Astrocyte of the hippocampus (primary cell): ENCODE data around the gene CEP20.
"Not testable (repeated sequence)": the region's sequence is repeated elsewhere in the genome, so short reads cannot be mapped to it uniquely, and the experiment has no call there.

Experiments used
- DNase-seq: peaks from one replicate; pipeline ENCODE4 v3.0.0; 2011; ENCODE audit warnings: low read depth, low spot score

The CEP20 gene, protein sequence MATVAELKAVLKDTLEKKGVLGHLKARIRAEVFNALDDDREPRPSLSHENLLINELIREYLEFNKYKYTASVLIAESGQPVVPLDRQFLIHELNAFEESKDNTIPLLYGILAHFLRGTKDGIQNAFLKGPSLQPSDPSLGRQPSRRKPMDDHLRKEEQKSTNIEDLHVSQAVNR

DNA sequence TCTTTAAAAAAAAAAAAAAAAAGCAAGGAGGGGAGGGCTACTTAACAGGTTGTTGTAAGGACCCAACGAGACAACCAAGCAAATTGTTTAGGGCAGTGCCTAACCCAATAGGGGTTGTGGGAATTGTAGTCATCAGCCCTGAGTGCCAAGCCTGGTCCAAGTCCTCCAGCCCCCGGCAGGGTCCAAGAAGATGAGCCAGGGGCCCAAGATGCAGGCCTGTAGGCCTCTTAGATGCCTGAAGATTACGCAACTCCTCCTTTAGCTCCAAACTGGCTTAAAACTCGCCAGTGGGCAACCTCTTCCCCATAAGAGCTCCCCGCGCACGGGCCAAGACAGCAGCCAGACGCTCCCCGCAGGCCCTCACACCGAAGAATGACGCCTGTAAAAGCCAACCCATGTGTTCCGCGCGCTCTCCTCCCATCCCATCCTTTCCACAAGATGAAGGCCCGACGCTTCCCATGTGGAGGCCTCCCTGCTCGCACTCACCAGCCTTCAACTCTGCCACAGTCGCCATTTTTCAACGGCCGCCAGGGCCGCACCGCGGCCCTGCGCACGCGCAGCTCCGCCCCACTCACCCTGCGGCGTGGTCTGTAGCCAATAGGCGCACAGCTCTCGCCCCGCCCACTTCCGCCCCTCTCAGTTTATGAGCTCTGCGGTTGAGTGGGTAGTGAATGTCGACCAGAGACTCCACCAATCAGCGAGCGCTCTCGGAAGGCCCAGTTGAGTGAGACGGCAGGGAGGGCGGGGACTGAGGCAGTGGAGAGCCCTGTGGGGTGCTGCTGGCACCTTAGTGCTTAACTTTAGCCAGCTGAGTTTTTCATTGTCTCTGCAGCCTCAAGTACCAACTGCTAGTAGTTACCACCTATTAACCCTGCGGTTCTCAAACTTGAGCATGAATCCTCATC, at the start of gene CEP20:
TSS of gene CEP20 (minus strand) at position 532 of the 905 bp plus-strand sequence. CDS start at position 514, 18 bp downstream.
- DNase-seq = peak; percentile 100

DNA sequence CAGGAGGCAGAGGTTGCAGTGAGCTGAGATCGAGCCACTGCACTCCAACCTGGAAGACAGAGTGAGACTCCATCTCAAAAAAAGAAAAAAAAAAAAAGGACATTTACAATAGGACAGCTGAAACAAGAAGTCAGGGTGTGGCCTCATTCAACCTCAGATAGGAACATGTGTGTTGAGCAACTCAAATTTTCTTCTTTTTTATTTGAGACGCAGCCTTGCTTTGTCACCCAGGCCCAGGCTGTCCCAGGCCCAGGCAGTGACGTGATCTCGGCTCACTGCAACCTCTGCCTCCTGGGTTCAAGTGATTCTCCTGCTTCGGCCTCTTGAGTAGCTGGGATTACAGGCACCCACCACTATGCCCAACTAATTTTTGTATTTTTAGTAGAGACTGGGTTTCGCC, 48.4 kb upstream of the CEP20 start:
- DNase-seq = not testable (repeated sequence)

DNA sequence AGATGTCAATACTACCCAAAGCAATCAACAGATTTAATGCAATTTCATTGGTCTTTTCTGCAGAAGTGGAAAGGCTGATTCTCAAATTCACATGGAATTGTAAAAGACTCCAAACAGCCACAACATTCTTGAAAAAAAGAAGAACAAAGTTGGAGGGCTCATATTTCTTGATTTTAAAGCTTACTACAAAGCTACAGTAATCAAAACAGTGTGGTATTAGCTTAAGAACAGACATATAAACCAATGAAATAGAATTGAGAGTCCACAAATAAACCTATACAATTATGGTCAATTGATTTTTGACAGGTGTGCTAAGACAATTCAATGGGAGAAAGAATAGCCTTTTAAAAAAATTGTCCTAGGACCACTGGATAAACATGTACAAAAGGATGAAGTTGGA, 46.6 kb upstream of the CEP20 start:
- no peak for DNase-seq

DNA sequence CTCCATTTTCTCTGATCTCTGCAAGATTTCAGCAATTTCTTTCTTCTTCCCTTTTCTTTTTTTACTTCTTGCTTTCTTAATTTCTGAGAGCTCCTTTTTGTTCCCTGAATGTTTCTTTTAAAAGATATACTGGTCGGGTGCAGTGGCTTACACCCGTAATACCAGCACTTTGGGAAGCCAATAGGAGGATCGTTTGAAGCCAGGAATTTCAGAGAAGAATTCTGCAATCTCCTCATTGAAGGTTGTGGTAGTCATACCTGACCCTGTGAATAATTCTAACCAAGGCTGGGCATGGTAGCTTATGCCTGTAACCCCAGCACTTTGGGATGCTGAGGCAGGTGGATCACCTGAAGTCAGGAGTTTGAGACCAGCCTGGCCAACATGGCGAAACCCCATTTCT, 45.4 kb upstream of the CEP20 start:
- DNase-seq = no peak

DNA sequence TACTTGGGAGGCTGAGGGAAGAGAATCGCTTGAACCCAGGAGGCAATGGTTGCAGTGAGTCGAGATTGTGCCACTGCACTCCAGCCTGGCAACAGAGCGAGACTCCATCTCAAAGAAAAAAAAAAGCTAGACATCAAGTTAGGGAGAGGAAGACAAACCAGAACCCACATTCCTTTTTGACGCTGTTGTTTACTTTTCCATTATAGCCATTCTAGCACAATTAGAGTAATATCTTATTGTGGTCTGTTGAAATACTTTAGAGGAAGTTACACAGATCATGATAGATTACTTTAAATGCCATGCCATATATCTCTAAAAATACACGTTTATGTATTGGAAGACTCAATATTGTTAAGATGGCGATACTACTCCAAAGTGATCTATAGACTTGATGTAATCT, 44.5 kb upstream of the CEP20 start:
- DNase-seq = no peak

DNA sequence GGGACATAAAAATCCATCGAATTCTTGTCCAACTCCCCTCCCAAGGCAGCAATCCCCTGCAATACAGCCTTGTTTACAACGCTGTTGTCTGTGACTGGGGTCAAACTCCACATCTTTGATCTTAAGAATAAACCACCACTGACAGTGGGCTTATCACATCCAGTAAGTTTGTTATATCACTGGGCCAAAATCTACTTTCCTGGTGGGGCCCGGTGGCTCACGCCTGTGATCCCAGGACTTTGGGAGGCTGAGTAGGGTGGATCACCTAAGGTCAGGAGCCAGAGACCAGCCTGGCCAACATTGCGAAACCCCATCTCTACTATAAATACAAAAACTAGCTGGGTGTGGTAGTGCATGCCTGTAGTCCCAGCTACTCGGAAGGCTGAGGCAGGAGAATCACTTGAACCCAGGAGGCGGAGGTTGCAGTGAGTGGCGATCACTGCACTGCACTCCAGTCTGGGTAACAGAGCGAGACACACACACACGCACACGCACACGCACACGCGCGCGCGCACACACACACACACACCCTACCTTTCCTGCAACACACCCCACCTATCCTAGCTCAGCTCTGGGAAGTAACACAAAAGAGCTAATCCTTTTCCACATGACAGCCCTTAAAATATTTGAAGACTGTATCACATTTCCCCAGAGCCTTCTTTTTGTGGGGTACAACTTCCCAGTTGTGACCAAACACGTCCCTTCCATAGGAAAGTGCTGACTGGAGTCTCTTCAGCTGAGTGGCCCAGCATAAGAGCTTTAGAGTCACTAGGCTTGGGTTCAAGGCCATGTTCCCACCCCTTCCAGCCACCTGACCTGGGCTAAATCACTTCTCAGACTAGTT, 40.1 kb upstream of the CEP20 start:
- no peak for DNase-seq

DNA sequence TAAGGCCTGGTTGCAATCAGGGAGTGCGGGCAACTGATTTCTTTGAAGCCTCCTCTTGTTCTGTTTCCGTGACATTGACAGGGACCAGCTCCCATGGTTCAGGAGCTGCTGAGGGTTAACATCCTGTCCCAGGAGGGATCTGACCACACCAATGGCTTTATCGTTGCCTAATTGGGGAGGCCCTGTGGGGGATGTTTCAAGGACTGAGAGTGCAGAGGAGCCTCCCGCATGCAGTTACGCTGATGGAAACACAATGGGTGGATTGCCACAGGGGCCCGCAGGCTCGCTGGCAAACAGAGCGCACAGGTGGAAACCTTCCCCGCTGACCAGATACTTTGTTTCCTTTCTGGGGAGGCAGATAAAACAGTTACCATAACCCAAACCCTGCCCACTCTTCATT, 37.2 kb upstream of the CEP20 start:
- DNase-seq = no peak

DNA sequence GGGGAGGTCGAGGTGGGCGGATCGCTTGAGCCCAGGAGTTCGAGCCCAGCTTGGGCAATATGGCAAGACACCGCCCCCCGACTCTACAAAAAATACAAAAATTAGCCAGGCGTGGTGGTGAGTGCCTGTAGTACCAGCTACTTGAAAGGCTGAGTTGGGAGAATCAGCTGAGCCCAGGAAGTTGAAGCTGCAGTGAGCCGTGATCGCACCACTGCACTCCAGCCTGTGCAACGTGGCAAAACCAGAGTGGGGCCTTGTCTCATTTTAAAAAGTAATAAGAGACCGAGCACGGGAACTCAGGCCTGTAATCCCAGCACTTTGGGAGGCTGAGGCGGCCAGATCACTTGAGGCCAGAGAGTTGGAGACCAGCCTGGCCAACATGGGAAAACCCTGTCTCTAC, 36.6 kb upstream of the CEP20 start:
- no peak for DNase-seq

DNA sequence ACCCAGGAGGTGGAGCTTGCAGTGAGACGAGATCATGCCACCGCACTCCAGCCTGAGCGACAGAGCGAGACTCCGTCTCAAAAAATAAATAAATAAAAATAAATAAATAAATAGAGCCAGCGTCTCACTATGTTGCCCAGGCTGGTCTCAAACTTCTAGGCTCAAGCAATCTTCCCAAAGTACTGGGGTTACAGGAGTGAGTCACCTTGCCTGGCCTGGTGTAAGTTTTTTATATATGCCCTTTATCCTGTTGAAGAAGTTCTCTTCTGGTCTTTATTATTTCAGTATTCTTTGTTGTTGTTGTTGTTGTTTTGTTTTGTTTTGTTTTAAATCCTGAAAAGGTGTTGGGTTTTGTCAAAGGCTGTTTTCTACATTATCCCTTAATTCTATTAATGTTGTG, 30.9 kb upstream of the CEP20 start:
- no peak for DNase-seq

DNA sequence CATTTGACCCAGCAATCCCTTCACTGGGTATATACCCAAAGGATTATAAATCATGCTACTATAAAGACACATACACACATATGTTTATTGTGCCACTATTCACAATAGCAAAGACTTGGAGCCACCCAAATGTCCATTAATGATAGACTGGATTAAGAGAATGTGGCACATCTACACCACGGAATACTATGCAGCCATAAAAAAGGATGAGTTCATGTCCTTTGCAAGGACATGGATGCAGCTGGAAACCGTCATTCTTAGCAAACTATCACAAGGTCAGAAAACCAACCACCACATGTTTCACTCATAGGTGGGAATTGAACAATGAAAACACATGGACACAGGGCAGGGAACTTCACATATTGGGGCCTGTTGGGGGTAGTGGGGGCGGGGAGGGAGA, 29.9 kb upstream of the CEP20 start:
- not testable (repeated sequence) for DNase-seq

DNA sequence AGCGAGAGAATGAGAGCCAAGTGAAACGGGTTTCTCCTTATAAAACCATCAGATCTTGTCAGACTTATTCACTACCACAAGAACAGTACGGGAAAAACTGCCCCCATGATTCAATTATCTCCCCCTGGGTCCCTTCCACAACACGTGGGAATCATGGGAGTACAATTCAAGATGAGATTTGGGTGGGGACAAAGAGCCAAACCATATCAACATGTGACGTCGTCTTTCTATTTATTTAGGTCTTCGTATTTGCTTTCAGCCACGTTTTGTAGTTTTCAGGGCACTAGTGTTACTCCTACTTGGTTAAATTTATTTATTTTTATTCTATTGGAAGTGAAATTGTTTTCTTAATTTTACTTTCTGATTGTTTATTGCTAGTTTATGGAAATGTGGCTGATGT, 27.9 kb upstream of the CEP20 start:
- DNase-seq = no peak

DNA sequence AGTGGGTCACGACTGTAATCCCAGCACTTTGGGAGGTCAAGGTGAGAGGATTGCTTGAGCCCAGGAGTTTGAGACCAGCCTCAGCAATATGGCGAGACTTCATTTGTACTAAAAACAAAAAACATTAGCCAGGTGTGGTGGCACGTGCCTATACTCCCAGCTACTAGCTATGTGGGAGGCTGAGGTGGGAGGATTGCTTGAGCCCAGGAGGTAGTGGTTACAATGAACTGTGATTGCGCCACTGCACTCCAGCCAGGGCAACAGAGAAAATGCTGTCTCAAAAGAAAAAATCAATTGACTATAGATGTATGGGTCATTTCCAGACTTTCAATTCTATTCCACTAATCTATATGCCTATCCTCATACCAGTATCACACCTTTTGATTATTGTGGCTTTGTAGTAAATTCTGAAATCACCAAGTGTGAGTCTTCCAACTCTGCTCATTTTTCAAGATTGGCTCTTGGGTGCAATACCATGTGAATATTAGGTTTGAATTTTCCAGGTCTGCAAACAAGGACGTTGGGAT, 27.2 kb upstream of the CEP20 start:
- DNase-seq = no peak

DNA sequence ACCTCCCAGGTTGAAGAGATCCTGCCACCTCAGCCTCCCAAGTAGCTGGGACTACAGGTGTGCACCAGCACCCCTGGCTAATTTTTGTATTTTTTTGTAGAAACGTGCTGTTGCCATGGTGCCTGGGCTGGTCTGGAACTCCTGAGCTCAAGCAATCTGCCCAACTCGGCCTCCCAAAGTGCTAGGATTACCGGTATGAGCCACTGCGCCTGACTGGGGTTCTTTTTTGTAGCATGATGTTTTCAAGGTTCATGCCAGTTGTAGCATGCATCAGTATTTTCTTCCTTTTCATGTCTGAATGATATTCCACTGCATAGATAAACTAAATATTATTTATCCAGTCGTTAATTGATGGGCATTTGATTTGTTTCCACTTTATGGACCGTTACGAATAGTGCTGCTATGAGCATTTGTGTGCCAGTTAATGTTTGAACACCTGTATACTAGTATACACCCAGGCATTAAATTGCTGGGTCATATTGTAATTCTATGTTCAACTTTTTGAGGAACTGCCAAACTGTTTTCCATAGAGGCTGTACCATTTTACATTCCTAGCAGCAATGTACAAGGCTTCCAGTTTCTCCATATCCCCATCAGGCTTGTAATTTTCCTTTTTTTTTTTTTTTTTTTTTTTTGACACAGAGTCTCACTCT, 24.8 kb upstream of the CEP20 start:
- no peak for DNase-seq

DNA sequence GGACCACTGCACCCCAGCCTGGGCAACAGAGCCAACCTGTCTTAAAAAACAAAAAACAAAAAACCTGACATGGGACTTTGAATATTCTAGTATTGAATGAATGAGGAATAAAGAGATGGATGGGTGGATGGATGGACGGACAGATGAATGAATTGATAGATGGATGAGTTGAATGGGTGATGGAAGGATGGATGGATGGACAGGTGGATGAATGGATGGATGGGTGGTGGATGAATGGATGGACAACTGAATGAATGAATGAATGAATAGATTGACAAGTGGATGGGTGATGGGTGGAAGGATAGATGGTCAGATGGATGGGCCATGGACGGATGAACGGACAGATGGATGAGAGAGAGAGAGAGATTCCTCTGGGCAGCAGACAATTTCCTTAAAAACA, 22.8 kb upstream of the CEP20 start:
- no peak for DNase-seq

DNA sequence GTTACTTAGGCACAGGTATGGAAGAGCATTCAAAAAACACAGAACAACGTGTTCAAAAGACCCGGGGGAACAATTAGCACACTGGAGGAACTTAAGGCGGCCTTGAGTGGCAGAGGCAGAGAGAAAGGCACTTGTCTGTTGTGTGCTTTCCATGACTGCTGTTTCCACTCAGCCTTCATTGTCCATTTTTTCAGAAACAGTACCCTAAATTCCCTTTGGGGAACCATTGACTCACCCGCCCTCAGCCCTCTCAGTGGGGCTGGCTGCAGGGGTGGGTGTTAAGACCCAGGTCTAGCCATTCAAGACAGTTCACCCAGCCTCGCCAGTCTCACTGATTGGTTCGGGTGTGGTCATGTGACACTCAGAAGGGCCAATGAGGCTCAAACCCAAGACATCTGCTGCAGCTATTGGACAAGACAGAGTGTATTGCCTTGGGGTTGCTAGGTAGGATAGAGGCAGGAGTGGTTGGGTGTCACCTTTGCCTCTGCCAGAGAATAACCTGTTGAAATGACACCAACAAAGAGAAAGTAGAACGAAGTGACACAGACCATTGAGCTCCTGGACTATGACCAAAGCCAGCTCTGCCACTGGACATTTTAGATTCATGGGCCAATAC, 19.6 kb upstream of the CEP20 start:
- DNase-seq = no peak

DNA sequence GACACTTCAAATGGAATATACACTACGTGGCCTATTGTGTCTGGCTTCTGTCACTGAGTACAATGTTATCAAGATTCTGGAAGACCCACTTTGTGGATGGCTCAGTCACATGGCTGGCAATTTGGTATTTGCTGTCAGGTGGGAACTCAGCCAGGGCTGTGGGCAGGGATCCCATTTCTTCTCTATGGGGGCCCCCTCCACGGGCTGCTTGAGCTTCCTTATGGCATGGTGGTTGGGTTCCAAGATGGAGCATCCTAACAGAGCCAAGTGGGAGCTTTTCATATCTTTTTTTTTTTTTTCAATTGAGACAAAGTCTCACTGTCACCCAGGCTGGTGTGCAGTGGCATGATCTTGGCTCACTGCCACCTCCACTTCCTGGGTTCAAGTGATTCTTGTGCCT, 18.0 kb upstream of the CEP20 start:
- no peak for DNase-seq

DNA sequence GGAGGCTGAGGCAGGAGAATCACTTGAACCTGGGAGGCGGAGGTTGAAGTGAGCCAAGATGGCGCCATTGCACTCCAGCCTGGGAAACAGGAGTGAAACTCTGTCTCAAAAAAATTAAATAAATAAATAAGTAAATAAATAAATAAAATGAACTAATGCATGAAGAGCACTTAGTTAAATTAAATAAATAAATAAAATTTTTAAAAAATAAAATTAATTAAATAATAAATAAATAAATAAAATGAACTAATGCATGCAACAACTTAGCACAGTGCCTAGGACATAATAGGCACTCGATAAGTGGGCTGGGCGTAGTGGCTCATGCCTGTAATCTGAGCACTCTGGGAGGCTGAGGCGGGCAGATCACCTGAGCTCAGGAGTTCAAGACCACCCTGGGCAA, 15.6 kb upstream of the CEP20 start:
- no peak for DNase-seq

DNA sequence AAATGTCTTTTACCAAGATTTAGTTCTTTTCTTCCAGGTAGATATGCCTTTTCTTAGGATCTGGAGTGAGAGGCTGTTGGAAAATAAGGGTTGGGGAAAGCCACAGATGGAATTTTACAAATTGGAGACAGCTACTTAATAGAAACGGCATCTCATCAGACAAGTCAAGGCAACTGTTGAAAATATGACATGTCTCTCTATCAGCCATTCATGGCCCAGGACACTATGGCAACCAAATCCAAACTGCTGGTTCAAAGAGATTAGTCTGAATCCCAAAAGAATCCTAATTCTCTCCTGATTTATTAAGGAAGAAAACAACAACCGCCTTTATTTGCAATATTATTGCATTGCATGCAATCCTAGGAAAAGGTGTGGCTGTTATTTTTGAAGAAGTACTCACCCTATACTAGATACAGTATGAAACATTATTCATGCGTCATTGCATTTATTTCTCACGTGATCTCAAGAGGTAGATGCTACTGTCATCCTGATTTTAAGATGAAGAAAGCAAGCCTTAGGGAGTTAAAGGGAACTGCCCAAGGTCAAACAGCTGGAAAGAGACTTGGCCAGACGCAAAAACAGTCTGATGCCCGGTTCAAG, 12.6 kb upstream of the CEP20 start:
- DNase-seq = no peak

DNA sequence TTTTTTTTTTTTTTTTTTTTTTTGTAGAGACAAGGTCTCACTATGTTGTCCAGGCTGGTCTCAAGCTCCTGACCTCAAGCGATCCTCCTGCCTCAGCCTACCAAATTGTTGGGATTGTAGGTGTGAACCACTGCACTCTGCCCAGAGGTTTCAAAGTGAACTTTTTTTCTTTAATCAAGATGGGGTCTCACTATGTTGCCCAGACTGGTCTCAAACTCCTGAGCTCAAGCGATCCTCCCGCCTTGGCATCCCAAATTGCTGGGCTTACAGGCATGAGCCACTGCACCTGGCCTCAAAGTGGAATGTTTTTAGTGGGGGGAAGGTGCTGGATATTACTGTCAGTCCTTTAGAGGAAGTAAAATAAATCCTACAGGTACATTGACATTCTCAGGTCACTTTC, 12.0 kb upstream of the CEP20 start:
- DNase-seq = no peak

DNA sequence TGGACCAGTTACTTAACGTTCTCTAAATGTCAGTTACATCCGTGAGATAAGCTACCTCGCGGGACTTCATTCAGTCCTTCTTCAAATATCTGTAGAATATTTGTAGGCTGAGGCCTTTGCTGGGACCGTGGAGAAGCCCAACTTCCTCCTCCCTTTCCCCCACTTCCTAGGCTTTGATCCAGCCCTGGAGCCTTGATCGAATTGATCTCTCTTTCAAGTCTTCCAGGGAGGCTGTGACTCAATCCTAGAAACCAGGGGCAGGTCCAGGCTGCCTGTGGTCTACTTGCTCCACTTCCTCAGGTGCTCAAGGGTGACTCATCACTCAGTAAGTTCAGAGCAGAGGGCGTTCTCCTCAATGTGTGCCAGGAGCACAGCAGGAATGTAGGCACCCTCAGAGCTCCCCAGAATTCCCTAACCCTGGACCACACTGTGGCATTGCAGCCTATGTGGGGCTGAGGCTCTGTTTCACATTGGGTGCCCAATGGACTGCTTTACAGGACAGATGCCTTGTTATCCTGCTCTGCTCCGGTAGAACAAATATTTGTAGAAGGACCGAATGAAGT, 11.2 kb upstream of the CEP20 start:
- peak; percentile 93 for DNase-seq
